ENCODE results near the gene NFIX.

DNA sequence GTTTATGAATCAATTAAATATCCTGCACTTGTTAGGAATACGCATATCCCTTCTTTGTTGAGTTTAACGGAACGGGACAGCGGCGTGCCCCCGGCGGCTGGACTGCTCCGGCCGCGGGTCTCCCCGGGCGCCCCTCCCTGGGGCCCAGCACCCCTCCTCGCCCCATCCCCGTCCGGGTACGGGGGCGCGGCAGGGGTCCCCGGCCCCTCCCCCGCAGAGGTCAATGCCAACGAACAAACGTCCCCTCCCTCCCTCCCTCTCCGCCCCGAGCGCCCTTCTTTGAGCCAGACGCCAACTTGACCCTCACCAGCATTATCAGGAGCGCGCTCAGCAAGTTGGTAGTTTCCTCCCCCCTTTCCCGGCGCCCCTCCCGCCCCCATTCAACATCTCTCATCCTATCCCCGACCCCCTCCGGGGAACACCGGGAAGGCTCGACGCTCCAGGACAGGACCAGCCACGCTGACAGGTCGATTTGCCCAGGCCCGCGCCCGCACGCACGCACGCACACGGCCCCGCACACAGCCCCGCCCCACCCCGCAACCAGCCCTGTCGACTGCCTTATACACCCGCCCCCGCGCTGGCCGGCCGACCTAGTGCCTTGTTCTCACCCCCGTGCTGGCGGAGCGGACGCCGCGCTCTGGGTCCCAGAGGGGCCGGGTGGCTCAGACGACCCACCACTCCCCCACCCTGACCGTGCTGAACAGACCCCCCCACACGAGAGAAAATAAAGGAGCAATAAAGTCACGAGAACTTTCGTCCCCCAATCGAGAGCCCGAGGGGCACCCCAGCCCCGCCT is 102.4 kb downstream of the NFIX start:
- TF ChIP-seq POLR2A (IDR thresholded peaks at IDR 0.05) (no peak), POLR2AphosphoS5 (IDR thresholded peaks at IDR 0.05) (no peak), EP300 (IDR thresholded peaks at IDR 0.05; ENCODE audit: low read depth) (no peak)
- TF ChIP-seq, protein P1, sequence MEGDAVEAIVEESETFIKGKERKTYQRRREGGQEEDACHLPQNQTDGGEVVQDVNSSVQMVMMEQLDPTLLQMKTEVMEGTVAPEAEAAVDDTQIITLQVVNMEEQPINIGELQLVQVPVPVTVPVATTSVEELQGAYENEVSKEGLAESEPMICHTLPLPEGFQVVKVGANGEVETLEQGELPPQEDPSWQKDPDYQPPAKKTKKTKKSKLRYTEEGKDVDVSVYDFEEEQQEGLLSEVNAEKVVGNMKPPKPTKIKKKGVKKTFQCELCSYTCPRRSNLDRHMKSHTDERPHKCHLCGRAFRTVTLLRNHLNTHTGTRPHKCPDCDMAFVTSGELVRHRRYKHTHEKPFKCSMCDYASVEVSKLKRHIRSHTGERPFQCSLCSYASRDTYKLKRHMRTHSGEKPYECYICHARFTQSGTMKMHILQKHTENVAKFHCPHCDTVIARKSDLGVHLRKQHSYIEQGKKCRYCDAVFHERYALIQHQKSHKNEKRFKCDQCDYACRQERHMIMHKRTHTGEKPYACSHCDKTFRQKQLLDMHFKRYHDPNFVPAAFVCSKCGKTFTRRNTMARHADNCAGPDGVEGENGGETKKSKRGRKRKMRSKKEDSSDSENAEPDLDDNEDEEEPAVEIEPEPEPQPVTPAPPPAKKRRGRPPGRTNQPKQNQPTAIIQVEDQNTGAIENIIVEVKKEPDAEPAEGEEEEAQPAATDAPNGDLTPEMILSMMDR (IDR thresholded peaks at IDR 0.05), result no peak
